IMR-90 (cell line): ENCODE data around the gene HAND2. TPM values are rescaled to one million over a fixed set of nuclear protein-coding genes. Genes with fewer than 3 reads are reported as not detected.

Experiments
- ATAC-seq: fragments of 200-7000 bp; cut with Tn5 transposase; 2 replicates; pipeline ENCODE4 v1.9.1; 2020; ENCODE audit warnings: low read depth, mild to moderate bottlenecking, moderate library complexity
- BruUV-seq: library from RNA; stranded (reverse); fragments of 400-500 nt; replicated peaks from 2 replicates; lab custom pipeline; 2021; lab: Mats Ljungman, UMichigan
- CTCF ChIA-PET: fragments of 300-600 bp; formaldehyde crosslinking; extraction: SDS; loops from one replicate; lab custom pipeline; 2021; ENCODE audit warnings: antibody characterized with exemption; lab: Yijun Ruan, JAX
- POLR2A ChIA-PET: fragments of 300-600 bp; sonication (Branson Sonifier 250); formaldehyde crosslinking; loops from one replicate; lab custom pipeline; 2022; ENCODE audit warnings: antibody characterized with exemption; ENCODE audit not compliant: unreplicated experiment; lab: Charles Lee
- DNase-seq: peaks from one replicate; pipeline ENCODE4 v3.0.0; 2013
- H2AFZ ChIP-seq: replicated peaks from 2 replicates; pipeline ENCODE3; 2013; ENCODE audit warnings: low read length, mild to moderate bottlenecking; ENCODE audit not compliant: poor library complexity
- H2AK5ac ChIP-seq: 2 replicates; pipeline ENCODE4 v1.6.1; 2013; ENCODE audit warnings: low read depth, low read length, inconsistent platforms
- H2AK9ac ChIP-seq: replicated peaks from 2 replicates; pipeline ENCODE3; 2013; ENCODE audit warnings: mild to moderate bottlenecking, low read depth, low read length, moderate library complexity; ENCODE audit not compliant: poor library complexity
- H2BK120ac ChIP-seq: 2 replicates; pipeline ENCODE4 v1.6.1; 2013; ENCODE audit warnings: low read depth, low read length, inconsistent platforms
- H2BK15ac ChIP-seq: 3 replicates; pipeline ENCODE4 v1.6.1; 2013; ENCODE audit warnings: low read depth, low read length, inconsistent platforms
- H2BK20ac ChIP-seq: 2 replicates; pipeline ENCODE4 v1.6.1; 2013; ENCODE audit warnings: low read depth, mild to moderate bottlenecking, inconsistent platforms, low read length, moderate library complexity
- H2BK5ac ChIP-seq: 2 replicates; pipeline ENCODE4 v1.6.1; 2013; ENCODE audit warnings: mild to moderate bottlenecking, low read depth, low read length, inconsistent platforms; ENCODE audit not compliant: poor library complexity, severe bottlenecking
- H3K14ac ChIP-seq: replicated peaks from 2 replicates; pipeline ENCODE4 v1.6.1; 2013; ENCODE audit warnings: low read depth, low read length, inconsistent platforms
- H3K18ac ChIP-seq: 2 replicates; pipeline ENCODE4 v1.6.1; 2013; ENCODE audit warnings: low read depth, low read length, control low read depth
- H3K23ac ChIP-seq: 2 replicates; pipeline ENCODE4 v1.6.1; 2013; ENCODE audit warnings: low read depth, low read length, inconsistent platforms
- H3K27ac ChIP-seq: 2 replicates; pipeline ENCODE4 v1.5.1; 2013; ENCODE audit warnings: mild to moderate bottlenecking, control low read depth, low read length; ENCODE audit not compliant: insufficient read depth
- H3K27me3 ChIP-seq: 2 replicates; pipeline ENCODE4 v1.6.1; 2013; ENCODE audit warnings: low read length; ENCODE audit not compliant: control insufficient read depth, insufficient read depth
- H3K36me3 ChIP-seq: 2 replicates; pipeline ENCODE4 v1.6.1; 2013; ENCODE audit warnings: low read length, mixed read lengths; ENCODE audit not compliant: control insufficient read depth, insufficient read depth
- H3K4ac ChIP-seq: 2 replicates; pipeline ENCODE4 v1.6.1; 2013; ENCODE audit warnings: low read depth, low read length, inconsistent platforms
- H3K4me1 ChIP-seq: 2 replicates; pipeline ENCODE4 v1.6.1; 2013; ENCODE audit warnings: low read length, mixed read lengths; ENCODE audit not compliant: control insufficient read depth, insufficient read depth
- H3K4me2 ChIP-seq: 2 replicates; pipeline ENCODE4 v1.6.1; 2013; ENCODE audit warnings: low read depth, mild to moderate bottlenecking, control low read depth, low read length, moderate library complexity
- H3K4me3 ChIP-seq: 2 replicates; pipeline ENCODE4 v1.5.1; 2013; ENCODE audit warnings: low read depth, mild to moderate bottlenecking, control low read depth, low read length, moderate library complexity; ENCODE audit not compliant: insufficient read depth
- H3K56ac ChIP-seq: 2 replicates; pipeline ENCODE4 v1.6.1; 2013; ENCODE audit warnings: low read length, inconsistent platforms; ENCODE audit not compliant: insufficient read depth; ENCODE audit errors: extremely low read depth
- H3K79me1 ChIP-seq, 2 experiments: 2 replicates each; pipeline ENCODE4 v1.6.1; 2013; ENCODE audit warnings: low read length in 2 of 2, inconsistent platforms in 1 of 2, low read depth in 1 of 2
- H3K9ac ChIP-seq: 2 replicates; pipeline ENCODE4 v1.6.1; 2013; ENCODE audit warnings: low read depth, low read length, control low read depth
- H3K9me1 ChIP-seq: 2 replicates; pipeline ENCODE4 v1.6.1; 2013; ENCODE audit warnings: low read length, inconsistent platforms; ENCODE audit not compliant: insufficient read depth
- H3K9me3 ChIP-seq: 2 replicates; pipeline ENCODE4 v1.6.1; 2013; ENCODE audit warnings: low read length; ENCODE audit not compliant: control insufficient read depth, insufficient read depth
- H4K20me1 ChIP-seq: 2 replicates; pipeline ENCODE4 v1.6.1; 2013; ENCODE audit warnings: low read length, inconsistent platforms; ENCODE audit not compliant: insufficient read depth
- H4K5ac ChIP-seq: 2 replicates; pipeline ENCODE4 v1.6.1; 2013; ENCODE audit warnings: mild to moderate bottlenecking, low read depth, low read length, control low read depth
- H4K8ac ChIP-seq, 2 experiments: 2 replicates each; pipeline ENCODE4 v1.6.1; 2013; ENCODE audit warnings: low read depth in 2 of 2, low read length in 2 of 2, control low read depth in 1 of 2, inconsistent platforms in 1 of 2
- H4K91ac ChIP-seq: 2 replicates; pipeline ENCODE4 v1.6.1; 2013; ENCODE audit warnings: low read depth, low read length, inconsistent platforms; ENCODE audit not compliant: insufficient read depth
- FOS ChIP-seq: fragments of 150-350 bp; IDR thresholded peaks from 2 replicates; pipeline ENCODE4 v1.6.1; 2016; ENCODE audit warnings: low read depth, low read length
- RAD21 ChIP-seq: IDR thresholded peaks from 2 replicates; pipeline ENCODE4 v1.6.1; 2012; ENCODE audit warnings: low read length, improper control_type of control experiment
- WGBS, 2 experiments: methylation state at CpG; one replicate each; pipeline versions ENCODE4 v1.1.5 to v1.1.7; 2013; ENCODE audit warnings: missing lambda C conversion rate in 2 of 2; ENCODE audit not compliant: insufficient read length in 1 of 2; ENCODE audit errors: extremely low coverage in 2 of 2; 5-methylcytosine and 5-hydroxymethylcytosine counted together
- dilution Hi-C: fragments of 300-500 bp; cut with HindIII; formaldehyde crosslinking; loops from one replicate; pipeline ENCODE4 v1.14.3; 2018; ENCODE audit warnings: low sequenced_read_pairs; ENCODE audit not compliant: unreplicated experiment
- in situ Hi-C: fragments of 300-500 bp; cut with MboI; formaldehyde crosslinking; loops from 3 replicates; pipeline ENCODE4 v1.14.3; 2019; ENCODE audit warnings: low sequenced_read_pairs, inconsistent platforms, mixed read lengths
- intact Hi-C: fragments of 100-400 bp; cut with micrococcal nuclease; formaldehyde crosslinking; loops from 2 replicates; pipeline ENCODE4 v1.10.0; 2022
- polyA plus RNA-seq, 3 experiments: library from polyadenylated mRNA; depleted of rRNA; stranded (reverse); fragments of >200 nt; gene quantifications; 2 replicates each; pipeline ENCODE4 v1.2.3, GENCODE V29; 2012; ENCODE audit warnings: low replicate concordance in 1 of 3
- total RNA-seq: library from RNA; depleted of rRNA; stranded (reverse); fragments of >200 nt; gene quantifications from 2 replicates; pipeline ENCODE4 v1.2.3, GENCODE V29; 2012
- TF ChIP-seq, protein P1 (sequence below): fragments of 150-350 bp; IDR thresholded peaks from 2 replicates; pipeline ENCODE4 v1.6.1; 2017; ENCODE audit warnings: mild to moderate bottlenecking, antibody characterized with exemption, low read length, low read depth

Gene HAND2
- total and polyA plus RNA-seq, 2 of the 4 experiments (the other 2 are of a cell fraction): 0.36 to 0.97 TPM

GRCh38 chr4:173546776-173547175 is 16.7 kb upstream of the HAND2 start:
- no CpG with 5 or more reads among the region's 2 CpGs for WGBS, 2 experiments
- Histone ChIP-seq H3K79me1 (no peaks in the 10 kb centered on the region), H3K56ac (no peak overlapping the region), H2BK20ac (no peak overlapping the region), H4K5ac (no peak overlapping the region), H4K8ac (no peak overlapping the region), H3K27ac (no peak overlapping the region), H4K91ac (no peak overlapping the region), H3K18ac (no peak overlapping the region), H2BK5ac (no peak overlapping the region), H3K14ac (no peak overlapping the region), H3K4me1 (no peaks in the 10 kb centered on the region), H2AFZ (no peak overlapping the region), H3K4ac (no peak overlapping the region), H3K9ac (no peak overlapping the region), H3K9me1 (no peaks in the 10 kb centered on the region), H4K20me1 (no peaks in the 10 kb centered on the region), H3K36me3 (no peaks in the 10 kb centered on the region), H2AK9ac (no peak overlapping the region), H2AK5ac (no peak overlapping the region), H3K4me2 (no peak overlapping the region), H2BK15ac (no peak overlapping the region), H3K4me3 (no peak overlapping the region), H3K9me3 (no peaks in the 10 kb centered on the region), H2BK120ac (no peak overlapping the region), H3K23ac (no peak overlapping the region), H3K27me3 (peaks cover 15% of the 10 kb centered on the region)
- intact Hi-C loops (loop anchor here (5.0 kb wide), 1 partner anchor 46 kb away; no protein-coding TSS in a partner anchor), dilution Hi-C loops (no loop called here), in situ Hi-C loops (no loop called here)
- ChIA-PET POLR2A (no interaction called here), CTCF (no interaction called here)
- no peak for TF ChIP-seq RAD21
- TF ChIP-seq, protein P1, sequence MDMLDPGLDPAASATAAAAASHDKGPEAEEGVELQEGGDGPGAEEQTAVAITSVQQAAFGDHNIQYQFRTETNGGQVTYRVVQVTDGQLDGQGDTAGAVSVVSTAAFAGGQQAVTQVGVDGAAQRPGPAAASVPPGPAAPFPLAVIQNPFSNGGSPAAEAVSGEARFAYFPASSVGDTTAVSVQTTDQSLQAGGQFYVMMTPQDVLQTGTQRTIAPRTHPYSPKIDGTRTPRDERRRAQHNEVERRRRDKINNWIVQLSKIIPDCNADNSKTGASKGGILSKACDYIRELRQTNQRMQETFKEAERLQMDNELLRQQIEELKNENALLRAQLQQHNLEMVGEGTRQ: no peak
- no peak for TF ChIP-seq FOS
- DNase-seq (no peak), ATAC-seq (no peak)
- no TSS peak for BruUV-seq
